Vagina (tissue), 2 donors: ENCODE measurements around the gene PPM1E.

Experiments used
- POLR2A ChIP-seq, 2 donors: fragments of 450-650 bp; IDR thresholded peaks; one replicate each; pipeline ENCODE4 v1.6.1; 2017; ENCODE audit warnings: antibody characterized with exemption in 2 of 2, mild to moderate bottlenecking in 2 of 2, moderate library complexity in 2 of 2
- POLR2AphosphoS5 ChIP-seq, 2 donors: sonication (generic); formaldehyde crosslinking; IDR thresholded peaks; one replicate each; pipeline ENCODE4 v1.9.0; 2017; ENCODE audit warnings: antibody characterized with exemption in 2 of 2, mild to moderate bottlenecking in 2 of 2, low read depth in 1 of 2; ENCODE audit not compliant: insufficient read depth in 1 of 2

DNA sequence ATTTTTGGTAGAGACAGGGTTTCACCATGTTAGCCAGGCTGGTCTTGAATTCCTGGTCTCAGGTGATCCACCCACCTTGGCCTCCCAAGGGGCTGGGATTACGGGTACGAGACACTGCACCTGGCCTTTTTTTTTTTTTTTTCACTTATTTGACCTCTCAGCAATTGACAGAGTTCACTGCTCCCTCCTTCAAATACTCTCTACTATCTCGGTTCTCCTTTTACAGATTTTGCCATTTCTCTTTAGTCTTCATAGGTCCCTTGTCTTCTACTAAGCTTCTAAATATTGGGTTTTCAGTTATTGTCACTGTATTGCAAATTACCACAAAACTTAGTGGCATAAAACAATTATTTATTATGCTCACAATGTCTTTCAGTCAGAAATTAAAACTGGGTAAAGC lies 191.8 kb downstream of the PPM1E start:
- TF ChIP-seq POLR2AphosphoS5 (IDR thresholded peaks at IDR 0.05; ENCODE audit: insufficient read depth in 1 of 2, low read depth in 1 of 2) (no peak), POLR2A (IDR thresholded peaks at IDR 0.05) (no peak)
